ENCODE measurements around the gene SIPA1L3.

- TF ChIP-seq SRSF4 (IDR thresholded peaks at IDR 0.05; ENCODE audit: low read depth, low read length, poor library complexity, severe bottlenecking), result no peak
- no peak for TF ChIP-seq POLR2A (IDR thresholded peaks at IDR 0.05; ENCODE audit: insufficient read depth in 1 of 2, low read depth in 2 of 2, low read length in 2 of 2)
- TF ChIP-seq REPIN1 (CRISPR knock-in tag; IDR thresholded peaks at IDR 0.05; ENCODE audit: borderline replicate concordance, low read depth), result no peak
- TF ChIP-seq ZZZ3 (CRISPR knock-in tag; IDR thresholded peaks at IDR 0.05; ENCODE audit: borderline replicate concordance), result no peak
- TF ChIP-seq CTCF (CRISPR knock-in tag; IDR thresholded peaks at IDR 0.05), result no peak
- TF ChIP-seq ATM (IDR thresholded peaks at IDR 0.05; ENCODE audit: borderline replicate concordance), result no peak
- no peak for TF ChIP-seq SRF (IDR thresholded peaks at IDR 0.05; ENCODE audit: low read depth, low read length)
- no peak for TF ChIP-seq JUN (CRISPR knock-in tag; IDR thresholded peaks at IDR 0.05)
- TF ChIP-seq CSRNP2 (CRISPR knock-in tag; conservative IDR thresholded peaks at IDR 0.05; ENCODE audit: low read depth), result no peak
- TF ChIP-seq JUNB (CRISPR knock-in tag; IDR thresholded peaks at IDR 0.05; ENCODE audit: borderline replicate concordance), result no peak
- TF ChIP-seq BCL3 (CRISPR knock-in tag; IDR thresholded peaks at IDR 0.05), result no peak
- TF ChIP-seq KDM3A (CRISPR knock-in tag; IDR thresholded peaks at IDR 0.05; ENCODE audit: low read depth), result no peak
- TF ChIP-seq ATF3 (CRISPR knock-in tag; IDR thresholded peaks at IDR 0.05), result no peak
Observed at GRCh38 chr19:38163419-38164290, 256.6 kb downstream of the SIPA1L3 start.
